ENCODE results near the gene TPRG1.
A peak's percentile ranks its signal among the peaks of the same experiment; 100 is the strongest.

TPRG1 gene, protein sequence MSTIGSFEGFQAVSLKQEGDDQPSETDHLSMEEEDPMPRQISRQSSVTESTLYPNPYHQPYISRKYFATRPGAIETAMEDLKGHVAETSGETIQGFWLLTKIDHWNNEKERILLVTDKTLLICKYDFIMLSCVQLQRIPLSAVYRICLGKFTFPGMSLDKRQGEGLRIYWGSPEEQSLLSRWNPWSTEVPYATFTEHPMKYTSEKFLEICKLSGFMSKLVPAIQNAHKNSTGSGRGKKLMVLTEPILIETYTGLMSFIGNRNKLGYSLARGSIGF

GRCh38 chr3:189171707-189172106 lies at the start of gene TPRG1:
TPRG1 (plus strand) TSS chr3:189171971; CDS start chr3:189207385, 35,414 bp downstream.
- TF ChIP-seq, protein P1, sequence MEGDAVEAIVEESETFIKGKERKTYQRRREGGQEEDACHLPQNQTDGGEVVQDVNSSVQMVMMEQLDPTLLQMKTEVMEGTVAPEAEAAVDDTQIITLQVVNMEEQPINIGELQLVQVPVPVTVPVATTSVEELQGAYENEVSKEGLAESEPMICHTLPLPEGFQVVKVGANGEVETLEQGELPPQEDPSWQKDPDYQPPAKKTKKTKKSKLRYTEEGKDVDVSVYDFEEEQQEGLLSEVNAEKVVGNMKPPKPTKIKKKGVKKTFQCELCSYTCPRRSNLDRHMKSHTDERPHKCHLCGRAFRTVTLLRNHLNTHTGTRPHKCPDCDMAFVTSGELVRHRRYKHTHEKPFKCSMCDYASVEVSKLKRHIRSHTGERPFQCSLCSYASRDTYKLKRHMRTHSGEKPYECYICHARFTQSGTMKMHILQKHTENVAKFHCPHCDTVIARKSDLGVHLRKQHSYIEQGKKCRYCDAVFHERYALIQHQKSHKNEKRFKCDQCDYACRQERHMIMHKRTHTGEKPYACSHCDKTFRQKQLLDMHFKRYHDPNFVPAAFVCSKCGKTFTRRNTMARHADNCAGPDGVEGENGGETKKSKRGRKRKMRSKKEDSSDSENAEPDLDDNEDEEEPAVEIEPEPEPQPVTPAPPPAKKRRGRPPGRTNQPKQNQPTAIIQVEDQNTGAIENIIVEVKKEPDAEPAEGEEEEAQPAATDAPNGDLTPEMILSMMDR (IDR thresholded peaks at IDR 0.05; ENCODE audit: insufficient read depth, low read length, missing control alignments), result no peak
- CTCF ChIA-PET, result no interaction called here
- no peak for DNase-seq (ENCODE audit: low read depth, low spot score)
- H3K4me3 ChIP-seq (ENCODE audit: low read depth, low read length), result no peak within 1 kb of the TSS
- POLR2A ChIA-PET, result no interaction called here

- ChIA-PET POLR2A (no interaction called here), CTCF (no interaction called here)
- TF ChIP-seq, protein P1 (IDR thresholded peaks at IDR 0.05; ENCODE audit: insufficient read depth, low read length, missing control alignments), result no peak
- H3K4me3 ChIP-seq (ENCODE audit: low read depth, low read length), result no peak overlapping the region
- DNase-seq (ENCODE audit: low read depth, low spot score), result no peak
Observed at GRCh38 chr3:189122110-189122509, 49.7 kb upstream of the TPRG1 start.

DNA sequence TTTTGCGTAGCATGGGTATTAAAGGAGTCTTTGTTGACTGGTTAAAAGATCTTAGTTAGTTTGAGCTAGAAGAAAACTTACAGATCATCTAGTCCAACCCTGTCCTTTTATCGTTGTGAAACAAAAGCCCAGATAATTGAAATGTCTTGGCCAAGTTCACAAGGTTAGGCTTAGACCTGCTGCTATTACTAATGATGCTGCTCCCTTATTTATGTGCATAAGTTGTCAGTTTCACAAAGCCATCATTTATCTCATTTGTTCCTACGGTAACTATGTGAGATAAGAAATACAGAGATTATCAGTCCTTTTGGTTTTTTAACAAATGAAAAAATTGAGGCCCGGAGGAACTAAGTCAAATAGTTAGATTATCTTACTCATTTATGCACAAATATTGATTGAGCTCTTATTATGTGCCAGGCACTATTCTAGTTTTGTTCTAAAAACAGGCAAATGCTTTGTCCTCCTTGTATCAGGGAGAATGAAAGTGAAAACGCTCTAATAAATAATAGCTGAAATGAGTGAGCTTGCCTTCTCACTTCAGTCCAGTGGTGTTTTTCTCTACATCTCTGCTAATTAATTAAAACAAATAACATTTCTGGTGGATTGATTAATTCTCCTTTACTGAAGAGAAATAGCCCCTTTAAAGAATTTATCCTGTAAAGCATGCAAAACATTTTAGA lies 49.1 kb upstream of the TPRG1 start:
- TF ChIP-seq, protein P1 (IDR thresholded peaks at IDR 0.05; ENCODE audit: insufficient read depth, low read length, missing control alignments), result no peak
- POLR2A ChIA-PET, result no interaction called here
- no peak for DNase-seq (ENCODE audit: low read depth, low spot score)

DNA sequence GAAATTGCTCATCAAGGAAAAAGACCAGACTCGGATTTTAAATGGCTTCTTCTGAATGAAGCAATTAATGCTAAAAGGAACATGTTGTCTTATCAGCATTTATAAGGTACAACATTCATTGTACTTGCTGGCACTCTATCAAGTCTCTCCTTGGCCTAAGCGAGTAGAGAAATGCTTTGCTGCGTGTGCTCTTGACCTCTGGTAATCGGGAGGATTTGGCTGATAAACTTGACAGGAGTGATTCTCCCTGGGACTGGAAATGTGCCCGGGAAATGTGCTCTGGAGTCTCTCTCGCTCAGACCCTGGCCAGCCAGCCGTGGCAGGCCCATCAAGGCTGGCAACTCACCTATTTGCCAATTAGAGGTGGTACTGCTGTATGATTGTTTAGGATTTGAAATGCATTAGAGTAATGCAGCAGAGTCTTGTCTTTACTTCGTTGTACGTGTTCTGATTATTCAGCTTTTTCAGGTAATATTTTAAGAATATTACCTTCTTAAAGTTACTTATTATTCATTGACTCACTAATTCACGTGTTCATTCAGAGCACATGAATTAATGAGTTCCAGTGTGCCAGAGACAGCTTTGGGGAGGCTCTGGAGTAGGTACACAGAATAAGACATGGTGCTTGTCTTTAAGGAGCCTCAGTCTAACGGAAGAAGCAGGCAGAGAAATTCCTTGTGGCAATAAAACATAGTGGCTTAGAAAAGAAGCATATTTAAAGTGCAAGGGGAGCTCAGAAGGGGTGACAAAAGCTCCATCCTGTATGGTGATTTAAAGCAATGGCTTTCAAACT lies 48.0 kb upstream of the TPRG1 start:
- POLR2A ChIA-PET, result no interaction called here
- no peak for DNase-seq (ENCODE audit: low read depth, low spot score)

More for the DNA sequence above, 49.1 kb upstream of the TPRG1 start:
- H3K4me3 ChIP-seq (ENCODE audit: low read depth, low read length), result no peak overlapping the region
- CTCF ChIA-PET, result no interaction called here

DNA sequence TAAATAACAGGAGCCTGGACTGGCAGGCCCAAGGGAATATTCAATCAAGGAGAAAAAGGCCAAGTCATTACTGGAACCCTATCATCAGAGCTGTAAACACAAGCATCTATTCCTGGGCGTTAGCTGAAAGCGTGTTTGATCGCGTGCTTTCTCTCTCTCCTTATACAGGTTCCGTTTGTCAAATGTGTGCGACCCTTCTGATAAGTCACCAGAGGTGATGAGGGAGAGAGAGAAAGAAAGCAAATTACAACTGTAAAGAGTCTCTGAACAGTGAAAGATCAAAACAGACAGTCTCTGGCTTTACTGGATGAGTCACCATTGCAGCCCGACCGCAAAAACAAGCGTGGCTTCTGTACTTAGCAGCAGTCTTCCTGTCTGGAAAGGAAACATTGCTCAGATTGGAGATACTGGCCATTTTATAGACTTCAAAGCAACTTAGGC lies 39.5 kb upstream of the TPRG1 start:
- H3K4me3 ChIP-seq (ENCODE audit: low read depth, low read length), result no peak overlapping the region
- CTCF ChIA-PET, result interaction anchor here (0.9 to 2.9 kb wide), 5 partner anchors 15 to 1813 kb away, joined by 3 to 10 read pairs (median 3); no protein-coding TSS in a partner anchor
- TF ChIP-seq, protein P1 (IDR thresholded peaks at IDR 0.05; ENCODE audit: insufficient read depth, low read length, missing control alignments), result no peak
- peak; percentile 45 for DNase-seq (ENCODE audit: low read depth, low spot score)
- POLR2A ChIA-PET, result no interaction called here

More for the DNA sequence above, 48.0 kb upstream of the TPRG1 start:
- TF ChIP-seq, protein P1 (IDR thresholded peaks at IDR 0.05; ENCODE audit: insufficient read depth, low read length, missing control alignments), result no peak
- CTCF ChIA-PET, result no interaction called here
- no peak overlapping the region for H3K4me3 ChIP-seq (ENCODE audit: low read depth, low read length)

GRCh38 chr3:189132839-189133238 lies 38.9 kb upstream of the TPRG1 start:
- POLR2A ChIA-PET, result no interaction called here
- DNase-seq (ENCODE audit: low read depth, low spot score), result no peak
- TF ChIP-seq, protein P1 (IDR thresholded peaks at IDR 0.05; ENCODE audit: insufficient read depth, low read length, missing control alignments), result no peak
- H3K4me3 ChIP-seq (ENCODE audit: low read depth, low read length), result no peak overlapping the region
- CTCF ChIA-PET, result interaction anchor here (0.9 to 2.9 kb wide), 4 partner anchors 14 to 176 kb away, joined by 3 to 10 read pairs (median 3); no protein-coding TSS in a partner anchor

All from AG04449 (cell line).